Epithelial cell of esophagus (primary cell): ENCODE results near the gene ZMIZ1.
"Not testable (repeated sequence)": the region's sequence is repeated elsewhere in the genome, so short reads cannot be mapped to it uniquely, and the experiment has no call there.

ENCODE experiments used
- DNase-seq: peaks from one replicate; pipeline ENCODE4 v3.0.0; 2010; ENCODE audit warnings: low read depth
- H3K4me3 ChIP-seq: 2 replicates; pipeline ENCODE4 v1.5.1; 2011; ENCODE audit warnings: mild to moderate bottlenecking, low read length, control low read depth
- TF ChIP-seq, protein P1 (sequence below): IDR thresholded peaks from 2 replicates; pipeline ENCODE4 v1.5.1; 2011; ENCODE audit warnings: low read depth, mild to moderate bottlenecking, low read length, control low read depth, inconsistent platforms; ENCODE audit not compliant: insufficient read depth; ENCODE audit errors: missing control alignments

Gene ZMIZ1

DNA sequence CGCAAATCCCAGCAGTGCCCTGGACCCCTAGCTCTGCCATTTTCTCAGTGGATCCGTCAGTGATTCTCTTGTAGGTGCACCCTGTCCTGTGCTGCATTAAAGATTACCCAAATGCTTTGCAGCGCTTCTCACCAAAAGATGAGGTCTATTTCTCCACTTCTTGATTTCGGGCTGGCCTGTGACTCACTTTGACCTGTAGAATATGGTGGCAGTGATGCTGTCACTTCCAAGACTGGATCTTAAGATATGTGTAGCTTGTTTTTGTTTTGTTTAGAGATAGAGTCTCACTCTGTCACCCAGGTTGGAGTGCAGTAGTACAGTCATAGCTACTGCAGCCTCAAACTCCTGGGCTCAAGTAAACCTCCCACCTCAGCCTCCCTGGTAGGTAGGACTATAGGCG lies 37.0 kb upstream of the ZMIZ1 start:
- no peak overlapping the region for H3K4me3 ChIP-seq
- DNase-seq: no peak
- TF ChIP-seq, protein P1, sequence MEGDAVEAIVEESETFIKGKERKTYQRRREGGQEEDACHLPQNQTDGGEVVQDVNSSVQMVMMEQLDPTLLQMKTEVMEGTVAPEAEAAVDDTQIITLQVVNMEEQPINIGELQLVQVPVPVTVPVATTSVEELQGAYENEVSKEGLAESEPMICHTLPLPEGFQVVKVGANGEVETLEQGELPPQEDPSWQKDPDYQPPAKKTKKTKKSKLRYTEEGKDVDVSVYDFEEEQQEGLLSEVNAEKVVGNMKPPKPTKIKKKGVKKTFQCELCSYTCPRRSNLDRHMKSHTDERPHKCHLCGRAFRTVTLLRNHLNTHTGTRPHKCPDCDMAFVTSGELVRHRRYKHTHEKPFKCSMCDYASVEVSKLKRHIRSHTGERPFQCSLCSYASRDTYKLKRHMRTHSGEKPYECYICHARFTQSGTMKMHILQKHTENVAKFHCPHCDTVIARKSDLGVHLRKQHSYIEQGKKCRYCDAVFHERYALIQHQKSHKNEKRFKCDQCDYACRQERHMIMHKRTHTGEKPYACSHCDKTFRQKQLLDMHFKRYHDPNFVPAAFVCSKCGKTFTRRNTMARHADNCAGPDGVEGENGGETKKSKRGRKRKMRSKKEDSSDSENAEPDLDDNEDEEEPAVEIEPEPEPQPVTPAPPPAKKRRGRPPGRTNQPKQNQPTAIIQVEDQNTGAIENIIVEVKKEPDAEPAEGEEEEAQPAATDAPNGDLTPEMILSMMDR: no peak

DNA sequence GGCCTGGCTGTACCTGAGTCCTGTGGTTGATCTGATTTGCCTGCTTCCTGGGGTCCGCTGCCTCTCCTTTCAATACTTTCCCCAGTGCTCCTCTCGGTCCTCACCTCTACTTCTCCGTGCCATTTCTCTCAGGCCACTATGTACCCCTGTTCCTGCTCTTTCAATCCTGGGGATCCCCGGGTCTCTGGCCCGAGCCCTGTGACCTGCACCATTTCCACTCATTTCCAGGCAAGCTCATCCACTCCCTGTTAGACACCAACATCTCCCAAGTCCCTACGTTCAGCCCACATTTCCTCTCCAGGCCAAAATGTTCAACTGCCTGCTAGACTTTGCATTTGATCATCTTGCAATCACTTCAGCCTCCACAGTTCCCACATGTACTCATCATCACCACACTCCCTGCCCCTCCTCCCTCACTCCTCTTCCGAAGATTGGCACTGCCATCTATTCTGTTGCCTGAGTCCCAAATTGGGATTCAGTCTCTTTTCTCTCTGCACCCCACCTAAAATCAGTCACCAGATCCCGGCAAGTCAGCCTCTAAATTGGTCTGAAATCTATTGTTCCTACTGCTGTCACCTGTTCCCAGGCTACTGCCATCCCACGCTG lies 34.4 kb upstream of the ZMIZ1 start:
- H3K4me3 ChIP-seq: no peak overlapping the region
- no peak for DNase-seq
- TF ChIP-seq, protein P1: no peak

DNA sequence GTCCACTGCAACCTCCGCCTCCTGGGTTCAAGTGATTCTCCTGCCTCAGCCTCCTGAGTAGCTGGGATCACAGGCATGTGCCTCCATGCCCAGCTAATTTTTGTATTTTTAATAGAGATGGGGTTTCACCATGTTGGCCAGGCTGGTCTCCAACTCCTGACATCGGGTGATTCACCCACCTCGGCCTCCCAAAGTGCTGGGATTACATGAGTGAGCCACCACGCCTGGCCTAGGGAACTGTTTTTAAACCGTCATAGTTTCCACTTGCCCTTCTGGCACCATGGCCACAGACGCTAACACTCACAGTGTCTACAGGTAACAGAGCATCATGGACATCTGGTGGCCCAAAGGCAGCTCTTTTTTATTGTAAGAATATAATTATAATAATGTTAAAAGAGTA lies 32.4 kb upstream of the ZMIZ1 start:
- not testable (repeated sequence) for H3K4me3 ChIP-seq, DNase-seq

DNA sequence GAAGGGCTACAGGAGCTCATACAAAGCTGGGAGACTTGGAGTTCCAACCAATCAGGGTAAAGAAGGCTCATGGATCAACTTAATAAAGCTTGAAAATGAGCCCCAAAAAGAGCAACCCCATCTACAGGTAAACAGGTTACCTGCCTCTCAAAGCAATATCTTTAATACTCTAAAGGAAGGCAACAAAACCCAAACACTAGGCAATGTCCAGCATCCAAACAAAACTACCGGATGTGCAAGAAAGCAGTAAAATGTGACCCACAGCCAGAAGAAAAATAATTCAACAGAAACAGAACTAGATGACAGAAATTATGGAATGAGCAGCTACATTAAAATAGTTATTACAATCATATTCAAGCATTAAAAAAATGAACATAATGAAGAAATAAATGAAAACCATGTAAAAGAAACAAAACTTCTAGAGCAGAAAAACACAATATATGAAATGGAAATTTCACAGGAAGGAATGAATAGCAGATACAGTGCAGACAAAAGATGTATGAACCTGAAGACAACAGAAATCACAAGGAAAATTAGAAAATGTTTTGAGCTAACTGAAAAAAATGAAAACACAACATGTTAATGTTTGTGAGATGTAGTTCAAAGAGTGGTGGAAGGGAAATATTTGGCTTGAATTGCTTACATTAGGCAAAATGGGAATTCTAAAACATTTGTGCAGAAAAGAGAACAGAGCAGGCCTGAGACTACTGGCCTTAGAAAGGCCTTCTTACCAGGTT lies 30.5 kb upstream of the ZMIZ1 start:
- TF ChIP-seq, protein P1: no peak
- no peak overlapping the region for H3K4me3 ChIP-seq
- DNase-seq: no peak

DNA sequence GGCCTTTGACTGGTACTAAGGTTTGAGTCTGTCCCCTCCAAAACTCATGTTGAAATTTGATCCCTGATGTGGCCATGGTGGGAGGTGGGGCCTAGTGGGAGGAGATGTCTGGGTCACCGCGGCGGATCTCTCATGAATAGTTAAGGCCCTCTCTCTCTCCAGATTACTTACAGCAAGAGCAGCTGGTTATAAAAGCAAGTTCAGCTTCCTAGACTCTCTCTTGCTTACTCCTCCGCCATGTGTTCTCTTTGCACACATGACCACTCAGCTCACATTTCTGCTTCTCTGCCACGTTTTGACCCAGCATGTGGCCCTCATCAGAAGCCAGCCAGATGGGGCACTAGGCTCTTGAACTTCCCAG lies 29.9 kb upstream of the ZMIZ1 start:
- H3K4me3 ChIP-seq: no peak overlapping the region
- no peak for DNase-seq
- TF ChIP-seq, protein P1: no peak

DNA sequence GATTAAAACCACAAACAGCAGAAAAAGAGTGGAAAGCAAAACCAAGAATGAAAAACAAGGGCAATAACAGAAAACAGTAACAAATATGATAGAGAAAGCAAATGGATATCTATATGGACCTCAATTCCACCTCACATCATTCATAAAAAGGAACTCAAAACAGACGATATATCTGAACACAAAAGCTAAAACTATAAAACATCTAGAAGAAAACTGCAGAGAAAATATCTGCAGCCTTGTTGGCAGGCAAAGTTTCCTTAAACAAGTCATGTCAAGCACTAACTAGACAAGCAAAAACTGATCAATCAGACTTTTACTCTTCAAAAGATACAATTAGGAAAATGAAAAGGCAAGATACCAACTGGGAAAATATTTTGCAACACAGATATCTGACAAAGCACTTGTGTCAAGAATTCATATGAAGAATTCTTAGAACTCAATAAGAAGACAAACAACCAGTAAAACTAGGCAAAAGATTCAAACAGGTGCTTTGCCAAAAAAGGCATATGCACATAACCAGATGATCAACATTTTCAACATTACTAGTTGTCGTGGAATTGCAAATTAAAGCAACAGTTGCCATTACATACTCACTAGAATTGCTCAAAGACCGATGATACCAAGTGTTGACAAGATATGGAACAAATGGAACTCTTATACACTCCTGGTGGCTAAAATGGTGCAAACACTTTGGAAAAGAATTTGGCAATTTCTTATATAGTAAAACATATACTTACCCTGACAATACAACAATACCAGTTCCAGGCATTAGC lies 25.9 kb upstream of the ZMIZ1 start:
- no peak for DNase-seq
- TF ChIP-seq, protein P1: no peak
- H3K4me3 ChIP-seq: no peak overlapping the region

DNA sequence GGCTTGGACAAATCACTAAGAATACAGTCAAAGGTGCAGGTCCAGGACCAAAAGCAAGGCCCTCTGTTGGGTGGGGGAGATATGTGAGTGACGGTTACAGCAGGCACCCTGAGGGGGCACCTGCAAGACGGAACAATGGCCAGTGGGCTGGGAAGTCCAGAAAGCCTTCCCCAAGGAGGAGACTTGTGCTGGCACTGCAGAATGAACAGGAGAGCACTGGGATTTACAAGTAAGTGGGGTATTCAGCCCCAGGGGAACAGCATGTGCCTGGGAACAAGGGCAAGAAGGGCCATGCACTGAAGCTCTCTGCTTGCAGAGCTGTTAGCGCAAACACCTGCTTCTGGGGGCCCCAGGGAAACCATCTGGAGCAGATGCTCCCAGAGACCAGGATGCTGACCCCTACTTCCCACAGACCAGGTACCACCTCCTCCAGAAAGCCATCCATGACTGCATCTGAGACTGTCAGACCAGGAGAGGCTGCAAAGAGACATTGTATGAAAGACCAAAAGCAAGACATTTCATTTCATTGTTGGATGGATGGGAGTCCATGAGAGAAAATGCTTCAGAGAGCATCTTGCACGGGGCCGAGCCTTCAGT lies 24.6 kb upstream of the ZMIZ1 start:
- DNase-seq: no peak

More for the DNA sequence above, 24.6 kb upstream of the ZMIZ1 start:
- H3K4me3 ChIP-seq: no peak overlapping the region
- TF ChIP-seq, protein P1: no peak
